Left lung (tissue), 10 donors: ENCODE measurements around the gene FAAH. TPM values are rescaled to one million over a fixed set of nuclear protein-coding genes. Genes with fewer than 3 reads are reported as not detected.

Experiments used
- ATAC-seq: fragments of 200-7000 bp; cut with Tn5 transposase; one replicate; pipeline ENCODE4 v1.9.1; 2020; ENCODE audit warnings: moderate library complexity
- DNase-seq, 4 donors: peaks; one replicate each; pipeline ENCODE4 v3.0.0-alpha.2; 2013 to 2020
- H3K27ac ChIP-seq, 2 donors: fragments of 200-600 bp; sonication (generic) in 1 of 2; one replicate each; pipeline versions ENCODE4 v1.5.0 to v1.8.0; 2020 to 2021
- H3K27me3 ChIP-seq, 2 donors: fragments of 200-600 bp; sonication (generic) in 1 of 2; one replicate each; pipeline versions ENCODE4 v1.5.0 to v1.8.0; 2020 to 2021
- H3K36me3 ChIP-seq, 2 donors: fragments of 200-600 bp; sonication (generic) in 1 of 2; one replicate each; pipeline versions ENCODE4 v1.5.0 to v1.8.0; 2020 to 2021
- H3K4me1 ChIP-seq, 2 donors: fragments of 200-600 bp; one replicate each; pipeline ENCODE4 v1.8.0; 2021
- H3K4me3 ChIP-seq, 2 donors: fragments of 200-600 bp; sonication (generic) in 1 of 2; one replicate each; pipeline versions ENCODE4 v1.5.0 to v1.8.0; 2020 to 2021; ENCODE audit warnings: mild to moderate bottlenecking in 1 of 2
- H3K9me3 ChIP-seq, 2 donors: fragments of 200-600 bp; sonication (generic) in 1 of 2; one replicate each; pipeline versions ENCODE4 v1.5.0 to v1.8.0; 2020 to 2021
- intact Hi-C, 2 donors: fragments of 100-400 bp; cut with DNase I; formaldehyde crosslinking; loops; one replicate each; pipeline versions ENCODE4 v1.11.2 to v1.14.2; 2022
- polyA plus RNA-seq, 6 donors: library from polyadenylated mRNA; unstranded; fragments of 120-200 nt; gene quantifications; one replicate each; pipeline ENCODE4 v1.2.1, GENCODE V29; 2013; ENCODE audit not compliant: insufficient read length in 6 of 6
- total RNA-seq, 2 donors: library from RNA; stranded (reverse); fragmentation: NEBNext Ultra II Directional; extraction: Animal tissue kit (Norgen Biotek cat#: 25700); gene quantifications; one replicate each; pipeline ENCODE4 v1.2.1, GENCODE V29; 2021
- TF ChIP-seq, protein P1 (sequence below), 2 donors: fragments of 200-600 bp; sonication (generic) in 1 of 2; IDR thresholded peaks; one replicate each; pipeline versions ENCODE4 v1.5.0 to v1.8.0; 2021; ENCODE audit warnings: antibody characterized with exemption in 2 of 2
- donor health status: DM: no; HTN: yes; CAD: no.
- donor health status: DM: no; HTN: no; CAD: no.

The FAAH gene
- total and polyA plus RNA-seq, 8 donors: 16.3 to 26.7 (median 23.5) TPM

GRCh38 chr1:46368791-46369190, 25.3 kb upstream of the FAAH start:
- H3K4me1 ChIP-seq: peaks cover 0 to 21% of the 10 kb centered on the region in 2 donors
- no peaks in the 10 kb centered on the region for H3K27me3 ChIP-seq
- TF ChIP-seq, protein P1, sequence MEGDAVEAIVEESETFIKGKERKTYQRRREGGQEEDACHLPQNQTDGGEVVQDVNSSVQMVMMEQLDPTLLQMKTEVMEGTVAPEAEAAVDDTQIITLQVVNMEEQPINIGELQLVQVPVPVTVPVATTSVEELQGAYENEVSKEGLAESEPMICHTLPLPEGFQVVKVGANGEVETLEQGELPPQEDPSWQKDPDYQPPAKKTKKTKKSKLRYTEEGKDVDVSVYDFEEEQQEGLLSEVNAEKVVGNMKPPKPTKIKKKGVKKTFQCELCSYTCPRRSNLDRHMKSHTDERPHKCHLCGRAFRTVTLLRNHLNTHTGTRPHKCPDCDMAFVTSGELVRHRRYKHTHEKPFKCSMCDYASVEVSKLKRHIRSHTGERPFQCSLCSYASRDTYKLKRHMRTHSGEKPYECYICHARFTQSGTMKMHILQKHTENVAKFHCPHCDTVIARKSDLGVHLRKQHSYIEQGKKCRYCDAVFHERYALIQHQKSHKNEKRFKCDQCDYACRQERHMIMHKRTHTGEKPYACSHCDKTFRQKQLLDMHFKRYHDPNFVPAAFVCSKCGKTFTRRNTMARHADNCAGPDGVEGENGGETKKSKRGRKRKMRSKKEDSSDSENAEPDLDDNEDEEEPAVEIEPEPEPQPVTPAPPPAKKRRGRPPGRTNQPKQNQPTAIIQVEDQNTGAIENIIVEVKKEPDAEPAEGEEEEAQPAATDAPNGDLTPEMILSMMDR (IDR thresholded peaks at IDR 0.05): no peak
- no peak overlapping the region for H3K4me3 ChIP-seq
- DNase-seq: no peak
- no peaks in the 10 kb centered on the region for H3K9me3 ChIP-seq
- no peak for ATAC-seq
- H3K36me3 ChIP-seq: peaks cover 0 to 43% of the 10 kb centered on the region in 2 donors
- intact Hi-C loops: no loop called here
- H3K27ac ChIP-seq: no peak overlapping the region

GRCh38 chr1:46369542-46370213, 24.4 kb upstream of the FAAH start:
- Histone ChIP-seq H3K27ac (peak overlapping the region in 1 of 2 donors; percentile 33), H3K36me3 (peaks cover 0 to 34% of the 10 kb centered on the region in 2 donors), H3K27me3 (no peaks in the 10 kb centered on the region), H3K4me3 (no peak overlapping the region), H3K4me1 (peaks cover 0 to 21% of the 10 kb centered on the region in 2 donors), H3K9me3 (no peaks in the 10 kb centered on the region)
- DNase-seq: no peak
- intact Hi-C loops: no loop called here
- ATAC-seq: peak; percentile 13
- TF ChIP-seq, protein P1 (IDR thresholded peaks at IDR 0.05): no peak

DNA sequence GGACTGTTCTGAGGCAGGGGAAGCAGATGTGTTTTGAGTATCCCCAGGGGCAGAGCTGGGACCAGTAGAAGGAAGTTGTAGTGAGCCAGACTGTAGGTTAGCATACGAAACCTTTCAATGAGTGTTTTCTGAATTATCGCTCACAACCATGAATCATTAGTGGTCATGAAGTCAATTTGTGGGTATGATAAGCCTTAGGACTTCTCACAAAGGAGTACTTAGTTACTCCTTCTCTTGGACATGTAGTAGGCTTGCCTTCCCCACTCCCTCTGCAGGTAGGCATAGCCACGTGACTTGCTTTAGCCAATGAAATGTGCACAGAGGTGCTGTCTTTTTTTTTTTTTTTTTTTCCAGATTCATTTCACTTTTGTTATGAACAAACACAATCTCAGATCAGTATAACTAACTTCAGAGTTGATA, 23.9 kb upstream of the FAAH start:
- DNase-seq (no peak), ATAC-seq (peak; percentile 44)
- Histone ChIP-seq H3K36me3 (peaks cover 0 to 29% of the 10 kb centered on the region in 2 donors), H3K27ac (peak overlapping the region in 1 of 2 donors; percentile 33), H3K9me3 (no peaks in the 10 kb centered on the region), H3K27me3 (no peaks in the 10 kb centered on the region), H3K4me1 (peaks cover 0 to 21% of the 10 kb centered on the region in 2 donors), H3K4me3 (no peak overlapping the region)
- TF ChIP-seq, protein P1 (IDR thresholded peaks at IDR 0.05): no peak
- intact Hi-C loops: no loop called here

DNA sequence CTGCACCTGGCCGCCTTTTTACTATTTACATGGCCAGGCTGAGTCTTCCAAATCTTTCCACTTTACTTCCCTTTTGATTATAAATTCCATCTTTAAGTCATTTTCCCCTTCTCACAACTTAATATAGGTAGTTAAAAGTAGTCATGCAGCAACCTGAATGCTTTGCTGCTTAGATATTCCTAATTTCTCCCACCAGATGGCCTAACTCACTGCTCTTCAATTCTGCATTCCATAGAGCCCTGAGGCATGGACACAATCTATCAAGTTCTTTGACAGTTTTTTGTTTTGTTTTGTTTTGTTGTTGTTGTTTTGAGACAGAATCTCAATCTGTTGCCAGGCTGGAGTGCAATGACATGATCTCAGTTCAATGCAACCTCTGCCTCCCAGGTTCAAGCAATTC, 21.7 kb upstream of the FAAH start:
- TF ChIP-seq, protein P1 (IDR thresholded peaks at IDR 0.05): no peak
- no peak overlapping the region for H3K27ac ChIP-seq
- no peak for ATAC-seq
- peaks cover 0 to 19% of the 10 kb centered on the region in 2 donors for H3K36me3 ChIP-seq
- no peak overlapping the region for H3K4me3 ChIP-seq
- intact Hi-C loops: no loop called here
- H3K9me3 ChIP-seq: no peaks in the 10 kb centered on the region
- H3K4me1 ChIP-seq: peaks cover 0 to 21% of the 10 kb centered on the region in 2 donors
- H3K27me3 ChIP-seq: no peaks in the 10 kb centered on the region
- DNase-seq: no peak

DNA sequence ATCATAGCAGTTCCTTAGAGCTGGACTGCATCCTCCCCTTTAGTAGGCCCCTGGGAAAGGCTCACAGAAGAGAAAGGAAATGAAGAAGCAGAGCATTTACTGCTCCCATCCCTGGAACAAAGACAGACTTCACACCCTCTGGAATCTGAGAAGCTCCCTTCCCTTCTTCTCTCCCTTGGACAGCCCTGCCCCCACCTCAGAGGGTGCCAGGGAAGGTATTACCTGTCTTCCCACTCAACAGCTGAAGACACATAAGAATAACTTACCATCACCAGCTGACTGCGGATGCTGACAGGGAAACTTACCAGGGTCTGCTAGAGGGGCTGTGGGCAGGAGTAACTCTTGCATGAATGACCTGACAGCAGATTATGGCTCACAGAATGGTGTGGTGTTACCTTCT, 14.1 kb upstream of the FAAH start:
- TF ChIP-seq, protein P1 (IDR thresholded peaks at IDR 0.05): no peak
- H3K27ac ChIP-seq: no peak overlapping the region
- DNase-seq (no peak), ATAC-seq (no peak)
- H3K4me3 ChIP-seq: no peak overlapping the region
- H3K4me1 ChIP-seq: no peaks in the 10 kb centered on the region
- H3K27me3 ChIP-seq: no peaks in the 10 kb centered on the region
- H3K9me3 ChIP-seq: peaks cover 0 to 11% of the 10 kb centered on the region in 2 donors
- H3K36me3 ChIP-seq: no peaks in the 10 kb centered on the region
- intact Hi-C loops: no loop called here
